ENCODE results near the gene C12orf76.
"Not testable (repeated sequence)": the region's sequence is repeated elsewhere in the genome, so short reads cannot be mapped to it uniquely, and the experiment has no call there.

C12orf76 gene

GRCh38 chr12:110062241-110062640 is 13.9 kb upstream of the C12orf76 start:
- no peak for DNase-seq

DNA sequence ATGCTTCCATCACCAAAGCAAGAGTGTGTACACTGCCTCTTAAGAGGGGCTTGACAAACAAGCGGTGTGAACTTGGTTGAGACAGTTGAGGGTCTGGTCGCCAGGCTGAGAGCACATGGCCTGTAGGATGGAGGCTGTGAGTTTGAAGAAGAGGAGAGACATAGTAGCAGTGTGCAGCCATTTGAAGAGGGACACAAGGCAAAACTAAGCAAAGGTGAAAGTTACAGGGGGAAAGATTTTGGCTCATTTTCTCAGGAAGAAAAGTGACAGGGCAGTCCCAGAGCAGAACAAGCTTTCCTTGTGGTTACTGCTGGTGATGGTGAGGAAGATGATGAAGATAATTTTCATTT is 11.3 kb upstream of the C12orf76 start:
- DNase-seq: no peak

GRCh38 chr12:110058875-110059615 is 10.7 kb upstream of the C12orf76 start:
- no peak for DNase-seq

GRCh38 chr12:110056643-110057042 is 8.3 kb upstream of the C12orf76 start:
- not testable (repeated sequence) for DNase-seq

GRCh38 chr12:110055375-110056352 is 7.3 kb upstream of the C12orf76 start:
- DNase-seq: not testable (repeated sequence)

GRCh38 chr12:110050927-110051326 is 2.6 kb upstream of the C12orf76 start:
- DNase-seq: no peak

- not testable (repeated sequence) for DNase-seq
These were observed 1.3 kb upstream of the C12orf76 start for GRCh38 chr12:110049666-110050065.

DNA sequence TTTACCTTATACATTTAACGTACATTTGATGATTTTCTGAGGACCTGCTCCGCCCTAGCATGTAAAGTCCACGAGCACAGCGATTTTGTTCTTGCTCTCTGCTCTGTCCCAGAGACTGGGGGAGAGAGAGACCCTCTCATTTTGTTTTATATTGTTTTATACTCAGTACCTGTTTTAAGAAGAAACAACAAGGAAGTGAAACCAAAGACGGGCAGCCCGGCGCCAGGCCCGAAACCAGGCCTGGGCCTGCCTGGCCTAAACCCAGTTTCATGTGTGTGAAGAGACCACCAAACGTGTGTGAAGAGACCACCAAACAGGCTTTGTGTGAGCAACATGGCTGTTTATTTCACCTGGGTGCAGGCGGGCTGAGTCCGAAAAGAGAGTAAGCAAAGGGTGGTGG is 712 bp upstream of the C12orf76 start:
- not testable (repeated sequence) for DNase-seq

GRCh38 chr12:110047297-110047940 is 903 bp downstream of the C12orf76 start:
- no peak for DNase-seq

GRCh38 chr12:110046451-110047187 is 1.7 kb downstream of the C12orf76 start:
- DNase-seq: no peak

DNA sequence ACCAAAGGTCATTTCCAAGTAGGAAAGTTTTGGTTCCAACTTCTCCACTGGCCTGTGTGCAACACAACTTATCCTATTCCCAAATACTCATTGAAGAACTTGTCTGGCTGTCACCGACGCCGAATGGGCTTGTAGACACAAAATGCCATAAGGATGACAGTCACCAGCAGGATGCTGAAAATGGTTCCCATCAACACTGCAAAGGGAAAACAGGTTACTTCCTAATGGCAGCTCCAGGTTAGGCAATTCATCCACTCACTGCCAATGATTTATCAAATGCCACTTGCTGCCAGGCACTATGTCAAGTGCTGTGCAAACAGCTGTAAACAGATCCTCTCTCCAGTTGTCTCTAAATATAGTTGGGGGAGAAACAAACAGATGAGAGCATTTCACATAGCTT is 6.1 kb downstream of the C12orf76 start:
- peak; percentile 98 for DNase-seq

- peak; percentile 98 for DNase-seq
These were observed 9.1 kb downstream of the C12orf76 start for GRCh38 chr12:110039085-110039807.

- no peak for DNase-seq
These were observed 9.6 kb downstream of the C12orf76 start for GRCh38 chr12:110038741-110039084.

DNA sequence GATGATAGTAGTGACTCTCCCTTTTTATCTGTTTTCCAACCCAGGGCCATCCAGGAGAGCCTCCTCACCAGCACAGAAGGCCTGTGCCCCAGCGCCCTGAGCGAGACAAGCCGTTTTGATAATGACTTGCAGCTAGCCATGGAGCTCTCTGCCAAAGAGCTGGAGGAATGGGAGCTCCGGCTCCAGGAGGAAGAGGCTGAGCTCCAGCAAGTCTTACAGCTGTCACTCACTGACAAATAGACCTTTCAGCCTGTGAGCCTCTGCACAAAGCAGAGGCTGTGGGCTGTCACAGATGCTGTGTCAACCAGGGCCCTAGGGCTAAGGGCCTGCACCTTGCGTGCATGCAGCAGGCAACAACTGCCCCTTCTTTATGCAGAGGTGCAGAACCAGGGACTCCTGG is 11.0 kb downstream of the C12orf76 start:
- no peak for DNase-seq

GRCh38 chr12:110035534-110036104 is 12.7 kb downstream of the C12orf76 start:
- DNase-seq: no peak

DNA sequence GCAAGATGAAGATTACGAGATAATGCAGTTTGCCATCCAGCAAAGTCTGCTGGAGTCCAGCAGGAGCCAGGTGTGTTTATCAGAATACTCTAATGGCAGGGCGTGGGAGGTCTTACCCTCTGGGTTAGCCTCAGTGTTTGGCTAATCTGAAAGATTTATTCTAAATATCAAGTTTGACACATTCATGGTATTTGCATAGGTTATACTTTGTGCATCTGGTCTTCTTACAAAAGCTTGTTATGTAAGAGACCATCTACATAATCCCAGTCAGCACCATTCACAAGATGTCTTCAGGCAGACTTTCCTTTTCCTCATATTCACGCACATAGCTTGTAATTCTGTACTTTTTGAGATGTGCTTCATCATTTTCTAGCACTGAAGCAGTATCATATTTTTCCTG is 14.4 kb downstream of the C12orf76 start:
- no peak for DNase-seq

DNA sequence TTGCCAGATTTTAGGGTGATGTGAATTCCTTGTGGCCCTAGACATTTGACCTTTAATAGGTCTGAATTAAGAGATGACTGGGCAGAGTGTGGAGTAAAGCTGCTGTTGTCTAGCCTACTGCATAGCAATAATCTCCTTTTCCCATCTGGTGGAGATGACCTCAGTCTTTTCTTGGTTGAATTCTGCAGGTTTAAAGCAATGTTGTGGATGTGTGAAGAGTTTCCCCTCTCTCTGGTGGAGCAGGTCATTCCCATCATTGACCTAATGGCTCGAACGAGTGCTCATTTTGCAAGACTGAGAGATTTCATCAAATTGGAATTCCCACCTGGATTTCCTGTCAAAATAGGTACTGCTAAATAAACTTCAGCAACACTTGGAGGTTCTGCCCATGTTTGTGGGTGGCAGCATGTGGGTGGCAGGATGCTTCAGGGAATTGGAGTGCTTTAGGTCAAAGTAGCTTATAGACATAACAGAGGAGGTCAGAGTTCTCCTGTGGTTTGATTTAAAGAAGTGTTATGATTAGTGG is 19.0 kb downstream of the C12orf76 start:
- no peak for DNase-seq

GRCh38 chr12:110028323-110028722 is 20.0 kb downstream of the C12orf76 start:
- DNase-seq: no peak

DNA sequence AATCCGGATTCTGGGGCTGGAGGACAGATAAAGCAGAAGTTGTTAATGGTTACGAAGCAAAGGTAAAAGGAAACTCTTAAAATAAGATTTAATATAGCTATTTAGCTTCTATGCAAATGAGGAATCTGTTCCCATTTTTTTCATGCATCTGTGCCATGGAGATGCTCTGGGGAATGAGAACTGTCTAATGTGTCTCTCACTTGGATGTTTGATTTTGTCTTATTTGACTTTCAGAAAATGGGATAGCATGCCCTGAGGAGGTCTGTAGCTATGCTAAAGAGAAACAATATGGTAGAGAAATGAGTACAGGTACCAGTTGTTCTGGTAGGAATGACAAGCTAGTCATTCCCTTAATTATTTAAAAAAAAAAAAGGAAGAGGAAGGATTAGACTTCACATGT is 24.3 kb downstream of the C12orf76 start:
- DNase-seq: no peak

- no peak for DNase-seq
These were observed 25.0 kb downstream of the C12orf76 start for GRCh38 chr12:110023059-110023980.

Measured in DMS53 (cell line).